Caco-2 (cell line): ENCODE results near the gene LCMT1. TPM values are rescaled to one million over a fixed set of nuclear protein-coding genes. Genes with fewer than 3 reads are reported as not detected.
"Not testable (repeated sequence)": the region's sequence is repeated elsewhere in the genome, so short reads cannot be mapped to it uniquely, and the experiment has no call there.

Experiments used
- BruUV-seq: library from RNA; stranded (reverse); fragments of 400-500 nt; replicated peaks from 2 replicates; lab custom pipeline; 2021; lab: Mats Ljungman, UMichigan
- CTCF ChIA-PET: fragments of 300-600 bp; sonication (Branson Sonifier 250); formaldehyde crosslinking; loops from one replicate; lab custom pipeline; 2022; ENCODE audit warnings: antibody characterized with exemption; lab: Charles Lee
- POLR2A ChIA-PET: fragments of 300-600 bp; sonication (Branson Sonifier 250); formaldehyde crosslinking; loops from one replicate; lab custom pipeline; 2022; ENCODE audit warnings: antibody characterized with exemption; lab: Charles Lee
- DNase-seq, 2 experiments: peaks; one replicate each; pipeline versions ENCODE4 v3.0.0 to v3.0.0-alpha.2; 2020 to 2022
- H3K27me3 ChIP-seq: replicated peaks from 2 replicates; pipeline ENCODE4 v1.6.0; 2011; ENCODE audit warnings: low read length; ENCODE audit not compliant: control insufficient read depth, insufficient read depth
- H3K36me3 ChIP-seq: 2 replicates; pipeline ENCODE4 v1.5.1; 2011; ENCODE audit warnings: low read length; ENCODE audit not compliant: control insufficient read depth, insufficient read depth
- H3K4me1 ChIP-seq: fragments of 250-450 bp; sonication (Bioruptor Pico); 2 replicates; pipeline ENCODE4 v1.5.1; 2020; ENCODE audit warnings: mild to moderate bottlenecking
- H3K4me3 ChIP-seq: 2 replicates; pipeline ENCODE4 v1.5.1; 2011; ENCODE audit warnings: low read depth, mild to moderate bottlenecking, control low read depth, low read length
- H3K9me3 ChIP-seq: fragments of 250-450 bp; sonication (Bioruptor Pico); 2 replicates; pipeline ENCODE4 v1.5.1; 2020; ENCODE audit warnings: mild to moderate bottlenecking, moderate library complexity
- H3K27ac Mint-ChIP-seq: one replicate; pipeline ENCODE4 v1.8.0; 2022; ENCODE audit warnings: mixed read lengths; ENCODE audit not compliant: unreplicated experiment
- H3K27me3 Mint-ChIP-seq: one replicate; pipeline ENCODE4 v1.8.0; 2022; ENCODE audit warnings: mixed read lengths; ENCODE audit not compliant: insufficient read depth, unreplicated experiment
- H3K36me3 Mint-ChIP-seq: one replicate; pipeline ENCODE4 v1.8.0; 2022; ENCODE audit warnings: mild to moderate bottlenecking, mixed read lengths; ENCODE audit not compliant: insufficient read depth, unreplicated experiment
- H3K4me1 Mint-ChIP-seq: one replicate; pipeline ENCODE4 v1.8.0; 2022; ENCODE audit warnings: low read depth, mixed read lengths; ENCODE audit not compliant: unreplicated experiment
- H3K4me3 Mint-ChIP-seq: one replicate; pipeline ENCODE4 v1.8.0; 2022; ENCODE audit warnings: mild to moderate bottlenecking, moderate library complexity, mixed read lengths; ENCODE audit not compliant: unreplicated experiment
- H3K9me3 Mint-ChIP-seq: one replicate; pipeline ENCODE4 v1.8.0; 2022; ENCODE audit warnings: mixed read lengths; ENCODE audit not compliant: unreplicated experiment
- intact Hi-C: fragments of 100-400 bp; cut with micrococcal nuclease; formaldehyde crosslinking; loops from one replicate; pipeline ENCODE4 v1.10.0; 2022; ENCODE audit not compliant: unreplicated experiment
- total RNA-seq: library from RNA; stranded (reverse); gene quantifications from 2 replicates; pipeline ENCODE4 v1.2.3, GENCODE V29; 2022
- TF ChIP-seq, protein P1 (sequence below), 2 experiments: fragments of 200-600 bp in 1 of 2; IDR thresholded peaks; 1 replicate in 1 of 2; 2 replicates in 1 of 2; pipeline versions ENCODE4 v1.5.1 to v1.8.0; 2011 to 2022; ENCODE audit warnings: antibody characterized with exemption in 1 of 2, control low read depth in 1 of 2, inconsistent platforms in 1 of 2, low read depth in 1 of 2, low read length in 1 of 2, mild to moderate bottlenecking in 1 of 2, moderate library complexity in 1 of 2; ENCODE audit not compliant: insufficient read depth in 1 of 2, severe bottlenecking in 1 of 2, unreplicated experiment in 1 of 2

LCMT1 gene
- total RNA-seq, 1 experiment from 2014 or later: 53.9 TPM

- H3K36me3 ChIP-seq: no peaks in the 10 kb centered on the region
- no peaks in the 10 kb centered on the region for H3K27me3 ChIP-seq
- Mint-ChIP-seq H3K27ac (peak overlapping the region; percentile 52), H3K27me3 (no peaks in the 10 kb centered on the region), H3K36me3 (peaks cover 12% of the 10 kb centered on the region), H3K4me1 (no peaks in the 10 kb centered on the region), H3K4me3 (no peak overlapping the region), H3K9me3 (no peaks in the 10 kb centered on the region)
- no peaks in the 10 kb centered on the region for H3K4me1 ChIP-seq
- intact Hi-C loops: no loop called here
- ChIA-PET POLR2A (no interaction called here), CTCF (no interaction called here)
- no peaks in the 10 kb centered on the region for H3K9me3 ChIP-seq
- H3K4me3 ChIP-seq: no peak overlapping the region
- BruUV-seq: no TSS peak
- TF ChIP-seq, protein P1, sequence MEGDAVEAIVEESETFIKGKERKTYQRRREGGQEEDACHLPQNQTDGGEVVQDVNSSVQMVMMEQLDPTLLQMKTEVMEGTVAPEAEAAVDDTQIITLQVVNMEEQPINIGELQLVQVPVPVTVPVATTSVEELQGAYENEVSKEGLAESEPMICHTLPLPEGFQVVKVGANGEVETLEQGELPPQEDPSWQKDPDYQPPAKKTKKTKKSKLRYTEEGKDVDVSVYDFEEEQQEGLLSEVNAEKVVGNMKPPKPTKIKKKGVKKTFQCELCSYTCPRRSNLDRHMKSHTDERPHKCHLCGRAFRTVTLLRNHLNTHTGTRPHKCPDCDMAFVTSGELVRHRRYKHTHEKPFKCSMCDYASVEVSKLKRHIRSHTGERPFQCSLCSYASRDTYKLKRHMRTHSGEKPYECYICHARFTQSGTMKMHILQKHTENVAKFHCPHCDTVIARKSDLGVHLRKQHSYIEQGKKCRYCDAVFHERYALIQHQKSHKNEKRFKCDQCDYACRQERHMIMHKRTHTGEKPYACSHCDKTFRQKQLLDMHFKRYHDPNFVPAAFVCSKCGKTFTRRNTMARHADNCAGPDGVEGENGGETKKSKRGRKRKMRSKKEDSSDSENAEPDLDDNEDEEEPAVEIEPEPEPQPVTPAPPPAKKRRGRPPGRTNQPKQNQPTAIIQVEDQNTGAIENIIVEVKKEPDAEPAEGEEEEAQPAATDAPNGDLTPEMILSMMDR (IDR thresholded peaks at IDR 0.05; ENCODE audit: insufficient read depth in 1 of 2, low read depth in 1 of 2, low read length in 1 of 2, severe bottlenecking in 1 of 2, unreplicated experiment in 1 of 2): no peak
- peak in 1 of 2 experiments; percentile 31 for DNase-seq
These were observed 66.5 kb downstream of the LCMT1 start for GRCh38 chr16:25177831-25178688.

GRCh38 chr16:25181236-25181635 lies 69.7 kb downstream of the LCMT1 start:
- CTCF ChIA-PET, H3K4me1 ChIP-seq, DNase-seq, H3K4me3 ChIP-seq, intact Hi-C loops, H3K27ac Mint-ChIP-seq, H3K27me3 Mint-ChIP-seq, H3K4me1 Mint-ChIP-seq, H3K36me3 ChIP-seq, H3K4me3 Mint-ChIP-seq, H3K9me3 Mint-ChIP-seq, H3K9me3 ChIP-seq, H3K36me3 Mint-ChIP-seq, BruUV-seq, H3K27me3 ChIP-seq: not testable (repeated sequence)
- POLR2A ChIA-PET: interaction anchor here (0.6 kb wide), 1 partner anchor 13 kb away, joined by 3 read pairs; no protein-coding TSS in a partner anchor

- CTCF ChIA-PET: no interaction called here
- peaks cover 7% of the 10 kb centered on the region for H3K4me1 Mint-ChIP-seq
- no peaks in the 10 kb centered on the region for H3K27me3 ChIP-seq
- no peaks in the 10 kb centered on the region for H3K36me3 Mint-ChIP-seq
- H3K9me3 Mint-ChIP-seq: peaks cover 10% of the 10 kb centered on the region
- no TSS peak for BruUV-seq
- no peak overlapping the region for H3K27ac Mint-ChIP-seq
- no peaks in the 10 kb centered on the region for H3K9me3 ChIP-seq
- intact Hi-C loops: no loop called here
- H3K4me3 Mint-ChIP-seq: no peak overlapping the region
- POLR2A ChIA-PET: no interaction called here
- no peaks in the 10 kb centered on the region for H3K27me3 Mint-ChIP-seq
- no peak overlapping the region for H3K4me3 ChIP-seq
- H3K36me3 ChIP-seq: no peaks in the 10 kb centered on the region
- TF ChIP-seq, protein P1 (IDR thresholded peaks at IDR 0.05; ENCODE audit: insufficient read depth in 1 of 2, low read depth in 1 of 2, low read length in 1 of 2, severe bottlenecking in 1 of 2, unreplicated experiment in 1 of 2): no peak
- no peak for DNase-seq
- no peaks in the 10 kb centered on the region for H3K4me1 ChIP-seq
These were observed 73.2 kb downstream of the LCMT1 start for GRCh38 chr16:25184771-25185170.
